ENCODE data around the gene QRICH1. TPM values are rescaled to one million over a fixed set of nuclear protein-coding genes. Genes with fewer than 3 reads are reported as not detected.

QRICH1 gene
- total RNA-seq, 1 experiment from 2014 or later = 151 TPM

GRCh38 chr3:49098429-49098828 is 4.6 kb upstream of the QRICH1 start:
- Histone ChIP-seq H3K23me2 (ENCODE audit: insufficient read length, low read depth, low read length, poor library complexity, severe bottlenecking) (peaks cover 4% of the 10 kb centered on the region), H4K91ac (ENCODE audit: insufficient read length, low read depth, low read length) (no peak overlapping the region), H3K56ac (ENCODE audit: insufficient read length, low read depth, low read length) (no peak overlapping the region), H3K9me3 (ENCODE audit: control insufficient read depth, low read depth, low read length) (no peaks in the 10 kb centered on the region), H2AFZ (ENCODE audit: low read length) (no peak overlapping the region), H3K9ac (ENCODE audit: extremely low read depth, insufficient read length, low read length) (no peak overlapping the region), H4K5ac (ENCODE audit: insufficient read length, low read depth, low read length) (no peak overlapping the region), H2BK5ac (ENCODE audit: insufficient read length, low read length) (no peak overlapping the region), H3K14ac (ENCODE audit: insufficient read depth, low read length) (no peak overlapping the region), H2BK15ac (ENCODE audit: low read depth, low read length) (no peak overlapping the region), H4K8ac (replicated peaks; ENCODE audit: insufficient read length, low read depth, low read length) (no peak overlapping the region), H2BK20ac (ENCODE audit: low read depth, low read length, poor library complexity, severe bottlenecking) (no peak overlapping the region), H3K4me1 (ENCODE audit: insufficient read depth, low read length) (no peaks in the 10 kb centered on the region), H4K20me1 (ENCODE audit: control insufficient read depth, insufficient read depth, insufficient read length) (no peaks in the 10 kb centered on the region), H3K27ac (ENCODE audit: insufficient read length, low read depth, low read length) (no peak overlapping the region), H3T11ph (ENCODE audit: low read length) (no peak overlapping the region), H2BK12ac (ENCODE audit: insufficient read length, low read depth, low read length) (no peak overlapping the region), H3K18ac (ENCODE audit: insufficient read length, low read depth, low read length) (no peak overlapping the region), H2BK120ac (ENCODE audit: low read depth, low read length, poor library complexity, severe bottlenecking) (no peak overlapping the region), H3K4ac (ENCODE audit: low read depth, low read length) (no peak overlapping the region), H3K23ac (ENCODE audit: insufficient read length, low read depth, low read length) (no peak overlapping the region), H3K4me2 (ENCODE audit: insufficient read depth, insufficient read length, low read length) (no peak overlapping the region), H2AK5ac (ENCODE audit: insufficient read length, low read length) (no peak overlapping the region), H3K79me2 (ENCODE audit: insufficient read depth, low read length) (no peaks in the 10 kb centered on the region), H3K27me3 (ENCODE audit: insufficient read depth, low read length) (no peaks in the 10 kb centered on the region), H3K79me1 (ENCODE audit: insufficient read depth, low read depth, low read length, poor library complexity, severe bottlenecking) (no peaks in the 10 kb centered on the region)
- TF ChIP-seq CTCF (conservative IDR thresholded peaks at IDR 0.05) = no peak
- DNase-seq = no peak
- WGBS (ENCODE audit: extremely low coverage, insufficient read length, low lambda C conversion rate) = no CpG with 5 or more reads among the region's 5 CpGs
- no peak overlapping the region for H3K27ac Mint-ChIP-seq
- H3K9me3 Mint-ChIP-seq = no peaks in the 10 kb centered on the region
- H3K36me3 Mint-ChIP-seq (ENCODE audit: insufficient read depth in 1 of 3, low read depth in 3 of 3) = peaks cover 49 to 72% (median 62%) of the 10 kb centered on the region in 3 experiments
- peaks cover 6 to 7% of the 10 kb centered on the region in 2 experiments for H3K4me1 Mint-ChIP-seq
- no peaks in the 10 kb centered on the region; the same call in 1 of the 2 replicates for H3K27me3 Mint-ChIP-seq (ENCODE audit: low read depth)
- no peak overlapping the region for H3K4me3 Mint-ChIP-seq
